ENCODE results near the gene LIX1L.

Gene LIX1L

DNA sequence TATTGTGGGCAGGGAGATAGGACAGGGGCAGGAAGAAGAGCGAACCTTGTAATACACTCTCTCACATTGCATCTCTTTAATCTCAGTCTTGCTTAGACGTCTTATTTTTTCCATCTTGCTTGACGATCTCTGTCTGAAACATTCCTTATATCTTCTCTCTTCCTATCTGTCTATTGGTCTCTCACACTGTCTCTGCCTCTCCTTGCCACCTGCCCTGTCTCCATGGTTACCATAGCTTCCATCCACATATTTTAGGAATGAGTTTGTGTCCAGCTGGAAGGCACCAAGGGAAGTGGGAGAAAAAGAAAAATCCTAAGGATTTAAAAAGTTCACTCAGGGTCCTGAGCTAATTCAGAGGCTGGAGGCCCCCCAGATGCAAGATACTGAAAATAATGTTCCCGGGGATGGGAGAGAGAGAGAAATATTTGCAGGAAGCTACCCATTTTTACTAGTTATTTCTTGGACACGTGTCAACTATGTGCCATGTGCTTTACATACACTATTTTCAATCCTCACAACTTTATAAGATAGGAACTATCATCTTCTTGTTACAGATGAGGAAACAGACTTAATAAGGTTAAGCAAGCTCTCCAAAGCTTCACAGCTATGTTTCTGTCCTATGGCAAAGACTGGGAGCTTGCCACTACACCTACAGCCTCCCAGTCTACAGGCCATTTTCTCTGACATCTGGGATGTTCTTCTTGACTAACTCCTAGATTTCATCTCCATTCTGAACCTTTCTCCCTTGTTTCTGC is 5.6 kb upstream of the LIX1L start:
- peak in 1 of 2 donors; percentile 4 for DNase-seq

DNA sequence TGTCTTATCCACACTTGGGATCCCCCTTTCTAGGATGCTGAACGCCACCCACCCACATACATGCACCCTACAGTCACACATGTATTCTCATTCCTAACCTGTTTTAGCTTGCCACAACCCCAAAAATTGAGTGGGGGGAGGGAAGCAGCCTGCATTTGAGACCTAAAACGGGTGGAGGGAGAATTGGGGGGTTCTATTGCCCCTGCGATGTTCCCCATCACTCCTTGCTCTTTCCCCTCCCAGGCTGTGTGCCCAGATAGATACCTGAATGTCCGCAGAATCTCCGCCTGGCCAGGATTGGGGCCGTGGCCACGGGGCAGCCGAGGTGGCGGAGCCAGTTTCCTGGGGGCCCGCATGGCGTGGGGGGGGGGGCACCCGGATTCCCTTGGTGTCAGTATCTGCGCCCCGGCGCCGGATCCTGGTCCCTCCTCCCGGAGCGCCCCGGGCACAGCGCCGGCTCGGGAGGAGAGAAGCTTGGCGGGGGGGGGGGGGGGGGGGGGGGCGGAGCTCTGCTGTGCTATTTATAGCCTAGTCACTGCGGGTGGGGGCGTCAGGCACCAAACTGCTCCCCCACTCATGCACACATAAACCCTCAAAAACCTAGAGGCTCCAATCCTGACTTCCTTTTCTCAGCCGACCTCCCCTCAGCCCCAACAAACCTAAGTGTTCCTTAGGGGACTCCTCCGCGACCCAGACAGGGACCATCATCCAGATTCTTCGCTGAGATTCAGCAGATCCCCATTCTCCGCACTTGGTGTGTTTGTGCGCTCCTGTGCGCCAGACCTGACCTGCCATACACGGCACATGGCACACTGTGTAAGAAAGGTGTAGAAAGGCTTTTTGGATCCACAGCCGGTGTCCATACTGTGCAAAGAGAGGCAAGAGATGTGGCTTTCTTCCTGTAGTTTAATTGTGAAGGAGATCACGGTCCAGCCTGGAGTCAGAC is 4.6 kb upstream of the LIX1L start:
- peak in 1 of 2 donors; percentile 3 for DNase-seq

DNA sequence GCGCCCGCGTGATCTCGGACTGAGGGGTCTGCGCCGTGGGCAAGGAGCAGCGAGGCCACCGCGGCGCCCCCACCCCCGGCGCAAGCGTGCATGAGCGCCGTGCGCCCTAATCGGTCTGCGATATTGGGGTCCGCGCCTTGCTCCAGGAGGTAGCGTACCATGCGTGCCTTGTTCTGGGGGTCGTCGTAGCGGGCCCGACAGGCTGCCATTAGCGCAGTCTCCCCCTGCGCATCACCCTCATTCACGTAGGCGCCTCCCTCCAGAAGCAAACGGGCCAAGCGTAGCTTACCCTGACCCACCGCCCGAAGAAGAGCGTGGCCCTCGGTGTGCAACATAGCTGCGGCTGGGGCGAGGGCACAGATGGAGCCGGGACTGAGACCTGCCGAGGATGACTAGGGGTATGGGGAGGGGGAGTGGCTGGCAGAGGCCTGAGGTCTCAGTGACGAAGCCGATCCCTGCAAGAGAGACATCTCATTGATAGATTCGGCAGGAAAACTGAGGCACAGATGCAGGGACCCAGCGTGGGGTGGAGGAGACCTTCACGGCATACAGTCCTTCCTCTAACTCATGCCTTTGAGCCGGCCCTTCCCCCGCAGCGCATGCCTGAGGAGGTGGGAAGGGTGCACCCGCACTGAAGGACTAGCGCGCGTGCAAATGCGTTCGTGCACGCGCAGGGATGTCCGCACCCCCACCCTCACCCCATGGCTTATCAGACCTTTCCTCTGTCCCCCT is 3.8 kb upstream of the LIX1L start:
- DNase-seq: peak in 1 of 2 donors; percentile 5

DNA sequence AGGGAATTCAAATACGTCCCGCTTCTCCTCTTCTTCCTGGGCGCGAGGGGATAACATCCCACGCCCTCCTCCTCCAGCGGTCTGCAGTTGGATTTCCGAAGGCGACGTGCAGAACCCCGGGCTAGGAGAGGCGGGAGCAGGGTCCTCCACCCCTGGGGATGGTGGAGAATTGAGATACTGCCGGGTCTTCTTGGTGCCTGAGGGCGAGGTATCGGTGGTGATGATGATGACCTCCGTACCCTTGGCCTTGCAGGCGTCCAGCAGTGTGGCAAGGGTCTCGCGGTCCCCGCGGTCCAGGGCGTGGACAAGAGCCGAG is 3.2 kb upstream of the LIX1L start:
- no peak for DNase-seq

DNA sequence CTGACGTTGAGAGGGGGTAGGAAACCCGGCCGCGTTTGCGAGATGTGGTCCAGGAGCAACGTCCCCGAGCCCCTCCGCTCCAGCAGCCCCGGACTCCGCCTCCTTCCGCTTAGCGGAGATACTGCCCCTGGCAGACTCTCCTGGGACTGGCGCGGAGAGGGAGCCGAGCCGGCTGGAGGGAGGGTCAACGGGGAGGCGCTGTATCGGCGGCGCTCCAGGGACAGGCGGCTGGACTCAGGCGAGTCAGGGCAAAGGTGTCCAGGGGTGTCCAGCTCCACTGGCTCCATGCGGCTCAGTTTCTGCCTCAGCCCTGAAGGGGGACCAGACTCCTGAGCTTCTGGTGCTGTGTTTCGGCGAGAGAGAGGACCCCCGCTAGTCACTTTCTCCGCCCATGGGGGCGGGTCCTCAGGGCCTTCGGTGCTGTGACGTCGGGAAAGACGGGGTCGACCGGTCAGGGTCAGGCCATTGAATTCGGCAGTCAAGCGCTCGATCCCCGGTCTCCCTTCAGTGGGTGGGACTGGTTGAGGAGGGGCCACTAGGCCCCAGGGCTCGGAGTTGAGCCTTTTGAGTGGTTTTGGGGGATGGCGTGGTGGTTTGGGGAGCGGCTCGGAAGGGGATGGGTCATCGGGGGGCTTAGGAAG is 2.8 kb upstream of the LIX1L start:
- peak; percentile 29 to 40 for DNase-seq

DNA sequence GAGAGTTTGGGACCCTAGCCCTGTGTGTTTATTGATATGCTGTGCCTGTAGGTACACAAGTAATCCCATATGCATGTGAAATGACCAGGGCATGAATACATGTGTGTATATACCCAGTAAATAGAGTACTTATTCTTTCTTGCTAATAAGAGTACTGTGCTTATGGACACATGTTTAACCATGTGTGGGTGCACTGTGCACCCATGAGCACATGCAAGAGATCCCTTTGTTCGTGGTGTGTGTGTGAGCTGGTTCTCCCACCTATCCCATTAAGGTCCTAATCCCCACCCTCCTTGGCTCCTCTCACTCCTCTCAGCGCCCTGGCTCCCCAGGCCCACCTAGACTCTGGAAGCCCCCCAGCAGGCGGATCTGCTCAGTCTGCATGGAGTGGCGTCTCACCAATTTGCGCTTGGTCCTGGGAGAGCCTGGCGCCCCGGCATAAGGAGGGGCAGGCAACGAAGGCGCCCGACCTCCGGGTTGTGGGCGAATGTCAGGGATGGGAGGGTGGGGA is 2.2 kb upstream of the LIX1L start:
- DNase-seq: no peak

DNA sequence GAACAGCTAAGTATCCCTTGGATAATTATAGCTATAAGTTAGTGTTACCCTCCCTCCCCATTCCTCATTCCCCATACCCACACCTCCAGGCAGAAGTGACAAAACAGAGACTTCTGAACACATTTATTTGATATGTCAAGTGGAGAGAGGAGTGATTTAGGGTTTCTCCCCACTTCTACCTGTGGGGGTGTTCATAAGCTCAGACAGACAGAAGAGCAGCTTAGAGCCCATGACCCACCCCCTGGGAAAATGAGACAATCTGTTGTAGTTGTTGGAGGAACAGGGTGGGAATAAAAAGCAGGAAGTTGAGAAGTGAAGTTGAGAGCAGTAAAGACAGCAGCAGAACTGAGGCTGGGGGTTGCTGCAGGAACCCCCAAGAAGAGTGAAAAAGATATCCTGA is 1.5 kb upstream of the LIX1L start:
- DNase-seq: no peak

DNA sequence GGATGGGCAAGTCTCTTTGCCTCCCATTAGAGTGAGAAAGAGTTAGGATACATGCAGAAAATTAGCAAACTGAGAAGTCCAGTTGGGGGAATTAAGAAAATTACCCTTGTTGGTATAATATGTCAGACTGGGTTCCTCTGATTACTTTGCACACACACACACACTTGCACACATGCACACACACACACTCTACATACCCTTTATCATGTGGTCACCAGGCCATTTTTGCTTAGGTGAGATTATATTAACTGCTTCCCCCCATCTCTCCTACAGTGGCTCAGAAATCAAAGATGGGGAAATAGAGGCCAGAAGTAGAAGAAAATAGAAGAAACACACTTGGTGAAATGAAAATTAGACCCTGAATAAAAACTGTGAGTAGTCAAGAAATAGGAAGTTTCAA is 917 bp upstream of the LIX1L start:
- DNase-seq: no peak

DNA sequence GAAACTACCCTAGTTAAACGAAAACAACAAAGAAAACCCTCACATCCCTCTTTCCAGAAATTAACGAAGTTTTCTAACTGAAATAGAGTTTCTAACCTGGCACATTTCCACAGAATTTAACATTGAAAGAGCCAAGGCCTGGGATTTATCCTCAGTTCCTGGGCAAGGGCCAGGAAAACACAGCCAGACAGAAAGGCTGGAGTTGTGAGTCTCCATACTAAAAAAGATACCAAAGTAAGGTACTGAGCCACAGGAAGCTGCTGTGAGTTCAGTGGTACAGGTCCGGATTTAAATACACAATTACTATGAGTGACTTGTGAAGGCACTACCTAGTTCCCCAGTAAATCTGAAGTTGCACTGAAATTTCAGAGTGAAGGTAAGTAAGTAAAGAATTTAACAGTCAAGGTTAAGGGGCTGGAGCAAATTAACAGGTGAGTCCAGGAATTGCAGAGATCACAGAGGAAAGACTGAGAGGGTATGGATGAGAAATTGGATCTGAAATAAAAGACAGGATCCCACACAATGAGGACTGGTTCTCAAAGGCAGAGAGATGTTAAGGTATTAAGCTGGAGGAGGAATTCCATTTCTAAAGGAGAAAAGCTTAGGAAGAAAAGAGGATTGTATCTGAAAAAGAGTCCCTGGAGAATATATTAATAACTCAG is 905 bp downstream of the LIX1L start:
- no peak for DNase-seq

DNA sequence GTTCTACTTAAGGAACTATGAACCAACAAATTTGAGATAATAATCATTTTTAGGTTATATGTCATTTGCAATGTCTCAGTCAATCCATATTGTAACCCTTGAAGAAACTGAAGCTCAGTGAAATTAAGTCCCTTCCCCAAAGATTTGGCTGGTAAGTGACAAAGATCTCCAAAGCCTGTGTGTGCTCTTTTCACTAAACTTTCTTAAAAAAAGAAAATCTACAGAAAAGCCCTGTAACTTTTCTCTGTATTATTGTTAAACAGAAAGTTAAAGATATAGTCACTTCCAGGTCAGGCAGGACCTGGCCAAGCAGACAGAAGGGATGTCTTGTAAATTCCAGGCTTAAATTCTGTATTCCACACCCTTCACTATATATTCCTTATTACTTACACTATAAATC is 1.5 kb downstream of the LIX1L start:
- DNase-seq: no peak

DNA sequence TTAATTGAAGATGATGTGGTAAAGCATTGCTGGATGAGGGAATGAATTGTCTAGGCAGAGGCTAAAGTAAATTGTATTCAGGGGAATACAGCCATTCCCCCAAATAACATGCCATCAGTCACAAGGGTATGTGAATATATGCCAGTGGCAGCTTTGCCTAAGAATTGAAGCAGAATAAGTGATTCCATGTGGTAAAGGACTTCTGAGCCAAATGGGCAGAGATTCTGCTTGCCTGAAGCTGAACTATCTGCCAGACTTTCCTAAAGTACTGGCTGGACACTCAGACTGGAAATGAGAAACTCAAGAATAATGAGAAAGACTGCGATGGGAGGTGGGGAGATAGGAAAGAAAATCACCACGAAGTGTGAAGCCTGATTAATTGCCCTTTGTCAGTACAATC is 2.4 kb downstream of the LIX1L start:
- no peak for DNase-seq

DNA sequence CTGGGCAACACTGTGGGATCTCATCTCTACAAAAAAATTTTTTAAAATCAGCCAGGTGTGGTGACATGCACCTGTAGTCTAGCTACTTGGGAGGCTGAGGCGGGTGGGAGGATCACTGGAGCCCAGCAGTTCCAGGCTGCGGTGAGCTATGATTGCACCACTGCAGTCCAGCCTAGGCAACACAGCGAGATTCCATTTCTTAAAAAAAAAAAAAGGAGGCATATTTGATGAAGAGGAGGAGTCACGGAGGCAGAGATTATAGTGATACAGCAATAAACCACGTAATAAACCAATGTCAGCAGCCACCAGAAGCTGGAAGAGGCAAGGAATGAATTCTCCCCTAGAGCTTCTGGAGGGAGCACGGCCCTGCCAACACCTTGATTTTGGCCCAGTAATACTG is 4.0 kb downstream of the LIX1L start:
- no peak for DNase-seq

DNA sequence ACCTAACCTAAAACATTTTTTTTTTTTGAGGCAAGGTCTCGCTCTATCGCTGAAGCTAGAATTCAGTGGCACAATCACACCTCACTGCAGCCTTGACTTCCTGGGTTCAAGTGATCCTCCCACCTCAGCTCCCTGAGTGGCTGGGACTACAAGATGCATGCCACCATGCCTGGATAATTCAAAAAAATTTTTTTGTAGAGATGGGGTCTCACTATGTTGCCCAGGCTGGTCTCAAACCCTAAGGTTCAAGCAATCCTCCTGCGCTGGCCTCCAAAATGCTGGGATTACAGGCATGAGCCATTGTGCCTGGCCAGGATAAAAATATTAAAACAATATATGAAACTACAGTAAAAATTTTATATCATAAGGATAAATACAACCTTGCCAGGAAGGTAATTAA is 4.9 kb downstream of the LIX1L start:
- no peak for DNase-seq

DNA sequence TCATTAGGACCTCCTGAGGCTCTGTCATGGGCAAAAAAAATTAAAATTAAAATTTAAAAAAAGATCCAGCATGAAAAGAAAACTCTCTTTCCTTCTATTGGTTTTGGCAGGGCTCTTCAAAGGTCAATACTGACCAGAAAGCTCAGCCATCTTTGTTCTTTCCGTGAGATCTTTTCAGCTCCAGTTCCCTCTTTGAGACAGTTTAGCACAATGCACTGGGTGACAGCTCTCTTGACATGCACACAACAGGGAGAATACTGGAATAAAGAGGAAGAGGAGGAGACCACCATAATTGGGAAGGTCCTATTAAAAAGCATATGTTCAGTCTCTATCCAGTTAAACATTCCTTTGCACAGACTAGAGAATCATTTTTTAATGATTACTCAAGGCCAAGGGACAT is 6.3 kb downstream of the LIX1L start:
- DNase-seq: no peak

DNA sequence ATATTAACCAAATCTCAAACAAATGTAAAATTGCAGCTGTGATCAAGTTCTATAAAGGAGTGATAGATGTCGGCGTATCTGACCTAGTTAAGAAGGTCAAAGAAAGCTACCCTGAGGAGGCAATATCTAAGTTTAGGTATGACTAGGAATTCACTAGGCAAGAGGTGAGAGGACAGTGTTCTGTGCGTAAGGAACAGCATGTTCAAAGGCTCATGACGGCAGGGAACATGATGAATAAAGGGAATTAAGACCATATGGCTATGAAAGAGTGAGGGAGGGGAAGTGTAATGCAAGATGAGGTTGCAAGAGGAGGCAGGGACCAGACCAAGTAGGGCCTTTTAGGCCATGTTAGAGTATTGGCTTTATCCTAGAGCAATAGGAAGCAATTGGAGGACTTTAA is 8.6 kb downstream of the LIX1L start:
- DNase-seq: no peak

DNA sequence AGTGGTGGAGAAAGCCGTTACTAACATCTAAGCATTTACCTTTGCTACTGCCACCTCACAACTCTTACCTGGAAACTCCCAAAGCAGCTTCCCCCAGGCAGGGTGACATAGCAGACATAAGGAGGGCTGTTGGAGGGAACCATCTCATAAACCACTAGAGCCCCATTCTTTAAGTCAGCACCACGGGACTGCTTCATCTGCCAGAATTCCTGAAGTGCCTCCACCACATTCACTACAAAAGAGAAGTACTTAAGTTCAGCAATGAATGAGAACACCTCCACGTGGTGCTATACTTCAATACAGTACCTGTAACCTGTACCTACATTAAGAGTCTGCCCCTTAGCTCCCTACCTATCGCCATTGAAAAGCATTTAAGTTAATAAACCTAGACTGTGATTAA is 10.3 kb downstream of the LIX1L start:
- no peak for DNase-seq

DNA sequence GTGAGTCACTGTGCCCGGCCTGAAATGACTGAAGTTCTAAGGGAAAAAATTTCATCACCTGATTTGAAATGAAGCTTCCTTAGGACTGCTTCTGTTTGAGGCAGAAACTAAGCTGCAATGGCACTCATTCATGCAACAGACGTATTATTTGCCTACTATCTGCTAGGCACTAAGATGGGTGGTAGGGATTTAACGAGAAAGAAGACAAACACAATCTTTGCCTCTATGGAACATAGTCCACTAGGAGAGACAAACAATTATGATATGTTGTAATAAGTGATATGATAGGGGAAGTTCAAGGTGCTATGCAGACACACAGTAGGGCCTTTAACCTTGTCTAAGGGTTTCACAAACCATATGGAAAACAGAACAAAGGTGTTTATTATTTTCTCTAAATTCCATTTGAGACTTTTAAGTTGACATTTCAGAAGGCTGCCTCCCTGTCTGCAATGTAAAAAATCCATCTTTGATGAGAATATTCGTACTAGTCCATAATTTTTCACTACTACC is 11.3 kb downstream of the LIX1L start:
- DNase-seq: no peak

DNA sequence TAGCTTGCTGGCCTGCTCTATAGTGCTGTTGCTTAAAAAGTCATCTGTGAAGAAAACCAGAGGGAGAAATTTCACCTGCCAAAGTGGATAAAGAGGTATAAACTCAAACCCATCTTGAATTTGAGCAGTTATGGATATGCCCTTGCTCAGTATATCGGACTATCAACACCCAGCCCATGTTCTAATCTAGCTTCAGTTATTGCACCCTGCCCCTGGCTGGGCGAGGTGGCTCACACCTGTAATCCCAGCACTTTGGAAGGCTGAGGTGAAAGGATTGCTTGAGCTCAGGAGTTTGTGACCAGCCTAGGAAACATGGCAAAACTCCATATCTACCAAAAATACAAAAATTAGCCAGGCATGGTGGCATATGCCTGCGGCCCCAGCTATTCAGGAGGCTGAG is 13.3 kb downstream of the LIX1L start:
- no peak for DNase-seq

DNA sequence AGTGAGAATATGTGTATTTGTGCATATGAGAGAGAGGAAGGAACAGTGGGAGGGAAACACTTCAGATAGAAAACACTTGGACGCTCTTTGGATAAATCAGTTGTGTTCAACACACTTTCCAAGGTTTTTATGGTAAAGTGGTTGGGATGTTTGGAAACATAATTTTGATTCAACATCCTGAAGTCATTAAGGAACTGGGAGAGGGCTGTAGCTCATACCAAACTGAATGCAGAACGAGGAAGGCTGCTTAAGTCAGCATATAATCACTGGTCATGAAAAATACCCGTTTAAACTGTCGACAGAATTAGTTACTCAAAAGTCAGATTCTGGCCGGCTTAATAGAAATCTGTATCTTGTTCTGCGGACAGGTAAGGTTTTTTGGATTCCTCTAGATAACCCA is 14.9 kb downstream of the LIX1L start:
- DNase-seq: no peak

DNA sequence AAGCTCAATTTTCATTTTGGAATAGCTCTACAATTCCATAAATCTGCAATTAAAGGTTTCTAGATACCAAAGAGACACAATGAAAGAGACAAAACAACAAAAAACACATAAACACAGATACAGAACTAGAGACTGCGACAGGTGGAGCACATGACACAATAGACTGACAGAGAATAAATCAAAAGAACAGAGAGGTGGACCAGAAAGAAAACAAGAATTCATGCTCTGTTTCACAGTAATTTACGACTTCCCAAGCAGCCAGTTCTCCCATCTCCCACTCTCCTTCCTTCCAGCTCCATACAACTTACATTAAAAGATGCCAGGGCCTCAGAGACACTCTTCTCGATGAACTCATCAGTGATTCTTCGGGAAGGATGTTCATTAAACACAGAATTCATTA is 15.4 kb downstream of the LIX1L start:
- DNase-seq: no peak

DNA sequence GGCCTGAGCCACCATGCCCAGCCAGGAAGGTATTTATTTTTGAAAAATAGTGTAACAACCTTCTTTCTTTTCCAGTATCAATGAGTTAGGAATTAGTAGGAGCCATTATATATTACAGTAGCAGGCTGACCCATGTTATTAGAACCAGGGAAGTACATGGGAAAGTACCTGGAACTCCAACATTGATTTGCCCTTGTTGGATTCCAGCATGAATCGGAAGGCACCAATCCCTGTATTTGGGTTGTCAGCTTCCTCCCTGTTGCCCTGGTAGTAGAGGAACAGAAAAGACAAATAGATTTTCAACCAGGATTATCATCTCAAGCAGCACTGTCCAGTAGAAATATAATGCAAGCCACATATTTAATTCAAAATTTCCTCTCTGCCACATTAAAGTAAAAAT is 20.4 kb downstream of the LIX1L start:
- DNase-seq: no peak

DNA sequence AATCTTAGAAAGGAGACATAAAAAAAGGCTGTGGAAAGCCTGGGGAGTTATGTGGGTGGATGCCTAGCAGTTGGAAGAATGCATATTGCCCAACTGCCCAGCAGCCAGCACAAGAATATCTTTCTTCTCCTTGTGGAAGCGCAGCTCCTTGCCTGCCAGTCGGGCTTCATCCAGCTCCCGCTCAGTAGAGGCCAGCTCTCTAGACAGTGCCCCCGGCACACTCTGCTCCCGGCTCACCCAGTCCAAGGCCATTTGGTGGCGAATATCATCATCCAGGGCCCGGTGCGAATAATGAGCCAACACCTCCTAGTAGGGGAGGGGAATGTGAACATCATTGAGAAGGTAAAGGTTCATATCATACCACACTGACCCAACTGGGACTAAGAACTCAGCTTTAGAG is 21.6 kb downstream of the LIX1L start:
- DNase-seq: peak in 1 of 2 donors; percentile 18
